Stimulated activated CD8-positive, alpha-beta memory T cell treated with anti-CD3 and anti-CD28 coated beads, Interleukin-4, amount 100 ng/mL, for 24 hours (primary cell): ENCODE measurements around the gene FRMD4A.
A peak's percentile ranks its signal among the peaks of the same experiment; 100 is the strongest.

Experiments used
- DNase-seq: peaks from one replicate; pipeline ENCODE4 v3.0.0-alpha.2; 2020; ENCODE audit warnings: low read depth

Gene FRMD4A

GRCh38 chr10:14340051-14340744 lies 9.5 kb upstream of the FRMD4A start:
- no peak for DNase-seq

- no peak for DNase-seq
Measured at GRCh38 chr10:14336736-14337135, 6.0 kb upstream of the FRMD4A start.

GRCh38 chr10:14334771-14335170 lies 4.0 kb upstream of the FRMD4A start:
- DNase-seq: no peak

GRCh38 chr10:14333606-14334005 lies 2.9 kb upstream of the FRMD4A start:
- DNase-seq: no peak

GRCh38 chr10:14332903-14333302 lies 2.2 kb upstream of the FRMD4A start:
- DNase-seq: no peak

GRCh38 chr10:14329746-14330173 lies 964 bp downstream of the FRMD4A start:
- no peak for DNase-seq

GRCh38 chr10:14328881-14329672 lies 1.6 kb downstream of the FRMD4A start:
- no peak for DNase-seq

GRCh38 chr10:14327527-14327926 lies 3.2 kb downstream of the FRMD4A start:
- no peak for DNase-seq

GRCh38 chr10:14326581-14326980 lies 4.1 kb downstream of the FRMD4A start:
- no peak for DNase-seq

- peak; percentile 45 for DNase-seq
Measured at GRCh38 chr10:14325325-14325955, 5.3 kb downstream of the FRMD4A start.

GRCh38 chr10:14322526-14323188 lies 8.1 kb downstream of the FRMD4A start:
- DNase-seq: no peak

- no peak for DNase-seq
Measured at GRCh38 chr10:14318007-14318406, 12.7 kb downstream of the FRMD4A start.

- no peak for DNase-seq
Measured at GRCh38 chr10:14312014-14312413, 18.7 kb downstream of the FRMD4A start.

GRCh38 chr10:14311206-14311957 lies 19.3 kb downstream of the FRMD4A start:
- no peak for DNase-seq

- DNase-seq: no peak
Measured at GRCh38 chr10:14309593-14309992, 21.1 kb downstream of the FRMD4A start.

GRCh38 chr10:14306190-14306589 lies 24.5 kb downstream of the FRMD4A start:
- DNase-seq: no peak

GRCh38 chr10:14304046-14304445 lies 26.7 kb downstream of the FRMD4A start:
- DNase-seq: no peak

GRCh38 chr10:14302035-14302434 lies 28.7 kb downstream of the FRMD4A start:
- no peak for DNase-seq

- no peak for DNase-seq
Measured at GRCh38 chr10:14299556-14299955, 31.2 kb downstream of the FRMD4A start.

GRCh38 chr10:14296065-14296709 lies 34.5 kb downstream of the FRMD4A start:
- DNase-seq: no peak

GRCh38 chr10:14294347-14295059 lies 36.2 kb downstream of the FRMD4A start:
- no peak for DNase-seq
